Activated CD4-positive, alpha-beta T cell treated with anti-CD3 and anti-CD28 coated beads, Interleukin-2, amount 50 U/mL, for 48 hours (primary cell): Measurements from ENCODE around the gene RNF182.
"Not testable (repeated sequence)": the region's sequence is repeated elsewhere in the genome, so short reads cannot be mapped to it uniquely, and the experiment has no call there.

Experiments used
- DNase-seq, 2 experiments: peaks; one replicate each; pipeline ENCODE4 v3.0.0-alpha.2; 2020

RNF182 gene

GRCh38 chr6:14004258-14004657 is 79.5 kb downstream of the RNF182 start:
- no peak for DNase-seq

GRCh38 chr6:14008809-14009208 is 84.1 kb downstream of the RNF182 start:
- no peak for DNase-seq

GRCh38 chr6:14009431-14009830 is 84.7 kb downstream of the RNF182 start:
- DNase-seq = no peak

- no peak for DNase-seq
These were observed 85.5 kb downstream of the RNF182 start for GRCh38 chr6:14010275-14010674.

GRCh38 chr6:14012313-14013030 is 87.7 kb downstream of the RNF182 start:
- DNase-seq = no peak

- no peak for DNase-seq
These were observed 91.2 kb downstream of the RNF182 start for GRCh38 chr6:14015964-14016363.

- no peak for DNase-seq
These were observed 91.7 kb downstream of the RNF182 start for GRCh38 chr6:14016432-14016831.

GRCh38 chr6:14016935-14017625 is 92.3 kb downstream of the RNF182 start:
- DNase-seq = no peak

GRCh38 chr6:14017626-14018475 is 93.1 kb downstream of the RNF182 start:
- no peak for DNase-seq

GRCh38 chr6:14018559-14018958 is 93.8 kb downstream of the RNF182 start:
- not testable (repeated sequence) for DNase-seq

GRCh38 chr6:14020551-14020950 is 95.8 kb downstream of the RNF182 start:
- DNase-seq = no peak

- no peak for DNase-seq
These were observed 96.7 kb downstream of the RNF182 start for GRCh38 chr6:14021449-14021848.

GRCh38 chr6:14022673-14023072 is 97.9 kb downstream of the RNF182 start:
- DNase-seq = no peak

- DNase-seq = no peak
These were observed 99.1 kb downstream of the RNF182 start for GRCh38 chr6:14023855-14024254.

- no peak for DNase-seq
These were observed 100.4 kb downstream of the RNF182 start for GRCh38 chr6:14025160-14025559.

- no peak for DNase-seq
These were observed 102.2 kb downstream of the RNF182 start for GRCh38 chr6:14026831-14027539.

GRCh38 chr6:14028631-14029030 is 103.9 kb downstream of the RNF182 start:
- no peak for DNase-seq

- no peak for DNase-seq
These were observed 104.9 kb downstream of the RNF182 start for GRCh38 chr6:14029605-14030004.
